ENCODE results near the gene STK10.

DNA sequence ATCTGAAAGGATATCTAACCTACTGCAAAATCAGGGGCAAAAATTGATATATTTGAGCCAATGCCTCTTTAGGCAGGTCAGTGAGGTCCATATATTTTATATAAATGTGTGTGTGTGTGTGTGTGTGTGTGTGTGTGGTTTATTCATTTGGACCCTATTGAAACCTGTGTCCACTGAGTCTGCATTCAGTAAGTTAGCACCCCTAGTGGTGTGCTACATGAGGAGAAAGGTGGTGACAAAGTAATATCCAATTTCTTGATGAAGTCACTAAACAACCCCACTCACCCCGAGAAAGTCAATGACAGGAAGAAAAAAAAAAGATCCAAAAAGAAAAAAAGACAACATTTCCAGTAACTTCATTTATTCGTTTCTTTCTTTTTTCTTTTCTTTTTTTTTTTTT is 185.7 kb downstream of the STK10 start:
- no peak for TF ChIP-seq EZH2 (IDR thresholded peaks at IDR 0.05; ENCODE audit: borderline replicate concordance, low read depth, low read length, severe bottlenecking)
- TF ChIP-seq, protein P1, sequence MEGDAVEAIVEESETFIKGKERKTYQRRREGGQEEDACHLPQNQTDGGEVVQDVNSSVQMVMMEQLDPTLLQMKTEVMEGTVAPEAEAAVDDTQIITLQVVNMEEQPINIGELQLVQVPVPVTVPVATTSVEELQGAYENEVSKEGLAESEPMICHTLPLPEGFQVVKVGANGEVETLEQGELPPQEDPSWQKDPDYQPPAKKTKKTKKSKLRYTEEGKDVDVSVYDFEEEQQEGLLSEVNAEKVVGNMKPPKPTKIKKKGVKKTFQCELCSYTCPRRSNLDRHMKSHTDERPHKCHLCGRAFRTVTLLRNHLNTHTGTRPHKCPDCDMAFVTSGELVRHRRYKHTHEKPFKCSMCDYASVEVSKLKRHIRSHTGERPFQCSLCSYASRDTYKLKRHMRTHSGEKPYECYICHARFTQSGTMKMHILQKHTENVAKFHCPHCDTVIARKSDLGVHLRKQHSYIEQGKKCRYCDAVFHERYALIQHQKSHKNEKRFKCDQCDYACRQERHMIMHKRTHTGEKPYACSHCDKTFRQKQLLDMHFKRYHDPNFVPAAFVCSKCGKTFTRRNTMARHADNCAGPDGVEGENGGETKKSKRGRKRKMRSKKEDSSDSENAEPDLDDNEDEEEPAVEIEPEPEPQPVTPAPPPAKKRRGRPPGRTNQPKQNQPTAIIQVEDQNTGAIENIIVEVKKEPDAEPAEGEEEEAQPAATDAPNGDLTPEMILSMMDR (IDR thresholded peaks at IDR 0.05; ENCODE audit: borderline replicate concordance, extremely low read depth, low read length, poor library complexity, severe bottlenecking): peak; percentile 55
